Cardiac fibroblast (primary cell): ENCODE data around the gene SMAP1.

Experiments
- DNase-seq, 2 donors: peaks; one replicate each; pipeline versions ENCODE4 v3.0.0 to v3.0.0-alpha.2; 2010; ENCODE audit warnings: low read depth in 2 of 2
- H3K4me3 ChIP-seq, 2 donors: replicated peaks in 1 of 2; 1 replicate in 1 of 2; 2 replicates in 1 of 2; pipeline ENCODE4 v1.5.1; 2011; ENCODE audit warnings: low read depth in 2 of 2, low read length in 2 of 2, mild to moderate bottlenecking in 2 of 2, moderate library complexity in 1 of 2
- TF ChIP-seq, protein P1 (sequence below): IDR thresholded peaks from one replicate; pipeline ENCODE4 v1.5.1; 2011; ENCODE audit warnings: low read depth, mild to moderate bottlenecking, low read length, inconsistent platforms

Gene SMAP1

DNA sequence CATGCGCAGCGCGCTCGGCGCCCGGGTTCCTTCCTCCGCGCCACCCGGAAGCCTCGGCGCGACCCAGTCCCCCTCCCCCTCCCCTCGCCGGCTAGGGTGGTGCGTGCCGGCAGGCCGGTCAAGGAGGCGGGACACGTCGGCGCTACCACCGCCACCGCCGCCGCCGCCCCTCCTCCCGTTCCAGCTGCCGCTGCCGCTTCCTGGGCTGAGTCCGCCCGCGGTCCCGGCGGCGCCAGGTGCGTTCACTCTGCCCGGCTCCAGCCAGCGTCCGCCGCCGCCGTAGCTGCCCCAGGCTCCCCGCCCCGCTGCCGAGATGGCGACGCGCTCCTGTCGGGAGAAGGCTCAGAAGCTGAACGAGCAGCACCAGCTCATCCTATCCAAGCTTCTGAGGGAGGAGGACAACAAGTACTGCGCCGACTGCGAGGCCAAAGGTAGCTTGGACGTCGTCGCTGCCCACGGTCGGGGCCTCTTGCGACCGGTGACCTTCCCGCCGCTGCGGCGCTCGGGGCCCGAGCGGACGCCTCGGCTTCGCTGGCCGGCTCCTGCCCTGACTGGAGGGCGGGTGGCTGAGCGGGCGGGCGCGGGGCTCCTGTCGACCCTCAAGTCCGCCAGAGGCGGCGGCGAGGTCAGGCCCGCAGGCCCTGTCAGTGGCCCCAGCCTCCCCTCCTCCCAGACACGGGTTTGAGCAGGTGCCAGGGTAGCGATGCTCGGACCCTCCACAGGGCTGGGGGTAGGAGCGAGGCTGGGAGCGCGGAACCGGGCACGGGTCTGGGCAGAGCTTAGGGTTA lies at the start of gene SMAP1:
TSS of gene SMAP1 (plus strand) at position 173 of the 788 bp plus-strand sequence. CDS start at position 314, 141 bp downstream.
- TF ChIP-seq, protein P1, sequence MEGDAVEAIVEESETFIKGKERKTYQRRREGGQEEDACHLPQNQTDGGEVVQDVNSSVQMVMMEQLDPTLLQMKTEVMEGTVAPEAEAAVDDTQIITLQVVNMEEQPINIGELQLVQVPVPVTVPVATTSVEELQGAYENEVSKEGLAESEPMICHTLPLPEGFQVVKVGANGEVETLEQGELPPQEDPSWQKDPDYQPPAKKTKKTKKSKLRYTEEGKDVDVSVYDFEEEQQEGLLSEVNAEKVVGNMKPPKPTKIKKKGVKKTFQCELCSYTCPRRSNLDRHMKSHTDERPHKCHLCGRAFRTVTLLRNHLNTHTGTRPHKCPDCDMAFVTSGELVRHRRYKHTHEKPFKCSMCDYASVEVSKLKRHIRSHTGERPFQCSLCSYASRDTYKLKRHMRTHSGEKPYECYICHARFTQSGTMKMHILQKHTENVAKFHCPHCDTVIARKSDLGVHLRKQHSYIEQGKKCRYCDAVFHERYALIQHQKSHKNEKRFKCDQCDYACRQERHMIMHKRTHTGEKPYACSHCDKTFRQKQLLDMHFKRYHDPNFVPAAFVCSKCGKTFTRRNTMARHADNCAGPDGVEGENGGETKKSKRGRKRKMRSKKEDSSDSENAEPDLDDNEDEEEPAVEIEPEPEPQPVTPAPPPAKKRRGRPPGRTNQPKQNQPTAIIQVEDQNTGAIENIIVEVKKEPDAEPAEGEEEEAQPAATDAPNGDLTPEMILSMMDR = no peak
- DNase-seq = peak; percentile 89 to 95
- H3K4me3 ChIP-seq = peak within 1 kb of the TSS; percentile 80 to 93

DNA sequence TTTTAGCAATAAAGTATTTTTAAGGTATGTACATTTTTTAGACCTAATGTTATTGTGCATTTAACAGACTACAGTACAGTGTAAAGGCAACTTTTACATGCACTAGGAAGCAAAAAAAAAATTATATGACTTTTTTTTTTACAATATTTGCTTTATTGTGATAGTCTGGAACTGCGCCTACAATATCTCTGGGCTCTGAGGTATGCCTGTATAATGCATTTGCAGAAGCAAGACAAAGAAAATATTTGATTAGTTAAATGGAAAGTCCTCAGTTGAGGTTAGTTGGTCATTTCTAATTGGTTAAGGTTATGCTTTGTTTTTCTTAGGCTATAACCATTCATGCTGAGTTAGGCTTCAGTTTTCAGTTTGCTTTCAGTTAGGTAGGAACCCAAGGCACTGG lies 46.9 kb upstream of the SMAP1 start:
- TF ChIP-seq, protein P1 = no peak
- no peak for DNase-seq
- H3K4me3 ChIP-seq = no peak overlapping the region

DNA sequence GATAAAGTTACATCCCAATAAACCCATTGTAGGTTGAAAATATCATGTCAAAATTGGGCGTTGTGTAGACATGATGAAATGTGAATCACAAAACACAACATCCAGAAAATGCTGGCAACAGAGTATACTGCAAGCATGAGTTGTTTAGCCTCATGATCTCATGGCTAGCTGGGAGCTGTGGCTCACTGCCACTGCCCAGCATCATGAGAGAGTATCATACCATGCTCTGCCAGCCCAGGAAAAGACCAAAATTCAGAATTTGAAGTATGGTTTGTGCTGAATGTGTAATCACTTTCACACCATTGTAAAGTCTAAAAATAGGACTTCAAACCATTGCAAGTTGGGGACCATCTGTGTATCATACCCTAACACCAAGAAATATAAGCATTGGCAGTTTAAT lies 45.2 kb upstream of the SMAP1 start:
- peak in 1 of 2 donors; percentile 3 for DNase-seq
- H3K4me3 ChIP-seq = no peak overlapping the region
- TF ChIP-seq, protein P1 = no peak

DNA sequence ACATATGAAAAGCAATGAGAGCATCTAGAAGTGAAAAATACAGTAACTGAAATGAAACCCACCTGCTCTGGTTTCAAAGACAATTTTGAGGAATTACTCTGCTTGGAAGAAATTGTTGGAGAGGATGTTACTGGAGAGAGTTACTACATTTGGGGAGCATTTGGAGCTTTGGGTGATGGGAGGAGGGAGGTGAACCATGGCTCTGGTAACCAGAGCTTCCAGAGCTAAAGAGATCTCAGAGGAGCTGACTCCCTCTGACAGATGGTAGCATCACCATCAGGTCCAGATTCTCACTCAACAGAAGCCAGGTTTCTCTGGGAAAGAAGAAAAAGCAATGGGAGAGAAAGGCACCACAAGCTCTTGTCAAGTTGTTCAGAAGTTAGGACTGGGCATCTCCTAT lies 42.2 kb upstream of the SMAP1 start:
- H3K4me3 ChIP-seq = no peak overlapping the region
- TF ChIP-seq, protein P1 = no peak
- DNase-seq = no peak

DNA sequence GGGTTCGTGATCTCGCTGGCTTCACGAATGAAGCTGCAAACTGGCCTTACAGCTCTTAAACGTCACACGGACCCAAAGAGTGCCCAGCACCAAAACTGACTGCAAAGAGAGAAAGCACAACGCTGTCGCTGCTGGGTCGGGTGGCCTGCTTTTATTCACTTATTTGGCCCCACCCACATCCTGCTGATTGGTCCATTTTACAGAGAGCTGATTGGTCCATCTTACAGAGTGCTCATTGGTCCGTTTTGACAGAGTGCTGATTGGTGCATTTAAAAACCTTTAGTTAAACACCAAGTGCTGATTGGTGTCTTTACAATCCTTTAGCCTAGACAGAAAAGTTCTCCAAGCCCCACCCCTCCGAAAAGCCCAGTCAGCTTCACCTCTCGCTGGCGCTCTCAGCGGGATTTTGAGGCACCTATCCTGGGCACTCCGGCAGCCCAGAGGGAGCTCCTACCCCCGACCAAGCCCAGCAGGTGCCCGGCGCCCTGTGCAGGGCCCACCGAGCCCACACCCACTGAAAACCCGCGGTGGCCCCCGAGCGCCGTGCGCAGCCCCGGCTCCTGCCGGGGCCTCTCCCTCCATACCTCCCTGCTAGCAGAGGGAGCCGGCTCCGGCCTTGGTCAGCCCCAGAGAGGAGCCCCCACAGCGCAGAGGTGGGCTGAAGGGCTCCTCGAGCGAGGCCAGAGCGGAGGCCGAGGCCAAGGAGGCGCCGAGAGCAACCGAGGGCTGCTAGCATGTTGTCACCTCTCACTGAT lies 40.0 kb upstream of the SMAP1 start:
- TF ChIP-seq, protein P1 = no peak
- H3K4me3 ChIP-seq = no peak overlapping the region
- DNase-seq = no peak

DNA sequence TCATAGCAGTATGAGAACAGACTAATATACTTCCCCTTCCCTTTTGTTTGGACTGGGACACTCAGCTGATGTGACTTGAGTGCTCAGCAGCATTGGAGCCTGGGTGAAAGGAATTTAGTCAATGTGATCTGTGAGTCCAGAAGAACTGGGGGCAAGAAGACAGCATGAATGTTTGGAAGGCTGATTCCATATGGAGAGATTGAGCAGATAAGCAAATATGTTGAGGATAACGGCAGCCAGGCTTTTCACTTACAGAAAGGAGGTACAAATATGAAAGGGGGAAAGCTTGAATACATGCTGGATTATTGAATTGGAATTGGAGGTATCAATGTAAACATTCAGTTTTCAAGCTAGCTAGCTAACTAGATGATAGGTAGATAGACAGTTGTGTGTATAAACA lies 37.8 kb upstream of the SMAP1 start:
- TF ChIP-seq, protein P1 = no peak
- no peak overlapping the region for H3K4me3 ChIP-seq

More for the DNA sequence above, 37.8 kb upstream of the SMAP1 start:
- DNase-seq = no peak
